PC-9 (cell line): ENCODE measurements around the gene AQP1.

Experiments
- EZH2 ChIP-seq: fragments of 200-600 bp; sonication (generic); IDR thresholded peaks from 2 replicates; pipeline ENCODE4 v1.8.0; 2017; ENCODE audit warnings: antibody characterized with exemption, low read depth
- TF ChIP-seq, protein P1 (sequence below): fragments of 200-600 bp; sonication (generic); conservative IDR thresholded peaks from 2 replicates; pipeline ENCODE4 v1.6.1; 2017; ENCODE audit warnings: mixed run types, antibody characterized with exemption, mild to moderate bottlenecking, moderate library complexity

DNA sequence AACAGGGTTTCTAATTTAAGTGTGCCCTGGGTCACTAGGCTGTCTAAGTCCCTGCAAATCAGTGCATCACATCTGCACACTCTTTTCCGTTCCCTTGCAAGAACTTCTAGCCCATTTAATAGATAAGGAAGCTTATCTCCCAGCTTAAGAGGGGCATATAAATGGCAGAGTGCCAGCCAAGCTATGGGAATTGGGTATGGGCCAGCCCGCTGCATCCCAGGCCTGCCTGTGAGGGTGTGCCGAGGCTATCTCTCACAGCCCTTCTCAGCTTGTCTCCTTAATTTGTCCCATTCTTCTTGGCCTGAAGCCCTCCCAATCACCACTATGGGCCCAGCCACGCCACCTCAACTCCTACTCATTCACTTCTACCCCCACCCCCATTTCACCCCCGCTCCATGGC is 14.7 kb downstream of the AQP1 start:
- TF ChIP-seq, protein P1, sequence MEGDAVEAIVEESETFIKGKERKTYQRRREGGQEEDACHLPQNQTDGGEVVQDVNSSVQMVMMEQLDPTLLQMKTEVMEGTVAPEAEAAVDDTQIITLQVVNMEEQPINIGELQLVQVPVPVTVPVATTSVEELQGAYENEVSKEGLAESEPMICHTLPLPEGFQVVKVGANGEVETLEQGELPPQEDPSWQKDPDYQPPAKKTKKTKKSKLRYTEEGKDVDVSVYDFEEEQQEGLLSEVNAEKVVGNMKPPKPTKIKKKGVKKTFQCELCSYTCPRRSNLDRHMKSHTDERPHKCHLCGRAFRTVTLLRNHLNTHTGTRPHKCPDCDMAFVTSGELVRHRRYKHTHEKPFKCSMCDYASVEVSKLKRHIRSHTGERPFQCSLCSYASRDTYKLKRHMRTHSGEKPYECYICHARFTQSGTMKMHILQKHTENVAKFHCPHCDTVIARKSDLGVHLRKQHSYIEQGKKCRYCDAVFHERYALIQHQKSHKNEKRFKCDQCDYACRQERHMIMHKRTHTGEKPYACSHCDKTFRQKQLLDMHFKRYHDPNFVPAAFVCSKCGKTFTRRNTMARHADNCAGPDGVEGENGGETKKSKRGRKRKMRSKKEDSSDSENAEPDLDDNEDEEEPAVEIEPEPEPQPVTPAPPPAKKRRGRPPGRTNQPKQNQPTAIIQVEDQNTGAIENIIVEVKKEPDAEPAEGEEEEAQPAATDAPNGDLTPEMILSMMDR, result no peak
- TF ChIP-seq EZH2, result no peak
